HepG2 (cell line): Measurements from ENCODE around the gene JTB. TPM values are rescaled to one million over a fixed set of nuclear protein-coding genes. Genes with fewer than 3 reads are reported as not detected.

Experiments
- ZFP37 ChIP-seq: sonication (generic); formaldehyde crosslinking; IDR thresholded peaks from 2 replicates; pipeline ENCODE4 v1.4.0; 2020; ENCODE audit warnings: missing genetic modification reagents, borderline replicate concordance
- polyA plus RNA-seq, 8 experiments: library from polyadenylated mRNA; depleted of rRNA in 3 of 8; stranded (reverse) in 7 of 8; unstranded in 1 of 8; fragments of >200 nt; fragmentation: Illumina TruSeq in 4 of 8; extraction: Trizol in 4 of 8; gene quantifications; 2 replicates each; pipeline versions ENCODE4 v1.2.1 to v1.2.3, GENCODE V29; 2011 to 2016; ENCODE audit warnings: low read depth in 4 of 8, missing spikeins in 1 of 8, mixed read lengths in 1 of 8; ENCODE audit not compliant: insufficient read depth in 1 of 8
- total RNA-seq, 5 experiments: library from RNA; depleted of rRNA; stranded (reverse); fragments of >200 nt; fragmentation: Illumina TruSeq; extraction: Trizol; gene quantifications; 2 replicates each; pipeline ENCODE4 v1.2.3, GENCODE V29; 2016; ENCODE audit warnings: low read depth in 1 of 5
- TF ChIP-seq, protein P1 (sequence below), 2 experiments: fragments of 450-650 bp in 1 of 2; sonication (generic) in 1 of 2; formaldehyde crosslinking in 1 of 2; IDR thresholded peaks; 2 replicates each; pipeline versions ENCODE4 v1.6.1 to v1.8.0; 2016 to 2022; ENCODE audit warnings: antibody characterized with exemption in 1 of 2, mild to moderate bottlenecking in 1 of 2, missing genetic modification reagents in 1 of 2

Gene JTB
- total and polyA plus RNA-seq, 2 of the 13 experiments (the other 11 are each of a cell fraction or from before 2014, with no cell fraction given): 96.7 to 99.2 TPM

DNA sequence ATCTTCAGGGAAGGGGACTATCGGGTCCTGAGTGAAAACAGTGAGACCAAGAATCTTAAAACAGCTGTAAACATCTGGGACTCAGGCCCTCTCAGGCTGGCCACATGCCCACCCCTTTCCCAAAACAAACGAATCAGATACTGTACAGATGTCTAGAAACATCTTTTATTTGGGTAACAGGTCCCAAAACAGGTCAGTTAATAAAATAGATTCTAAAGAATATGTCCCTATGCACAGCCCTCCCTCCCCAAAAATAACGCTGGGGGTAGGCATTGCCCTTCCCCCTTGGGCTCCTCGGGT is 18.6 kb downstream of the JTB start (continued):
- TF ChIP-seq, protein P1, sequence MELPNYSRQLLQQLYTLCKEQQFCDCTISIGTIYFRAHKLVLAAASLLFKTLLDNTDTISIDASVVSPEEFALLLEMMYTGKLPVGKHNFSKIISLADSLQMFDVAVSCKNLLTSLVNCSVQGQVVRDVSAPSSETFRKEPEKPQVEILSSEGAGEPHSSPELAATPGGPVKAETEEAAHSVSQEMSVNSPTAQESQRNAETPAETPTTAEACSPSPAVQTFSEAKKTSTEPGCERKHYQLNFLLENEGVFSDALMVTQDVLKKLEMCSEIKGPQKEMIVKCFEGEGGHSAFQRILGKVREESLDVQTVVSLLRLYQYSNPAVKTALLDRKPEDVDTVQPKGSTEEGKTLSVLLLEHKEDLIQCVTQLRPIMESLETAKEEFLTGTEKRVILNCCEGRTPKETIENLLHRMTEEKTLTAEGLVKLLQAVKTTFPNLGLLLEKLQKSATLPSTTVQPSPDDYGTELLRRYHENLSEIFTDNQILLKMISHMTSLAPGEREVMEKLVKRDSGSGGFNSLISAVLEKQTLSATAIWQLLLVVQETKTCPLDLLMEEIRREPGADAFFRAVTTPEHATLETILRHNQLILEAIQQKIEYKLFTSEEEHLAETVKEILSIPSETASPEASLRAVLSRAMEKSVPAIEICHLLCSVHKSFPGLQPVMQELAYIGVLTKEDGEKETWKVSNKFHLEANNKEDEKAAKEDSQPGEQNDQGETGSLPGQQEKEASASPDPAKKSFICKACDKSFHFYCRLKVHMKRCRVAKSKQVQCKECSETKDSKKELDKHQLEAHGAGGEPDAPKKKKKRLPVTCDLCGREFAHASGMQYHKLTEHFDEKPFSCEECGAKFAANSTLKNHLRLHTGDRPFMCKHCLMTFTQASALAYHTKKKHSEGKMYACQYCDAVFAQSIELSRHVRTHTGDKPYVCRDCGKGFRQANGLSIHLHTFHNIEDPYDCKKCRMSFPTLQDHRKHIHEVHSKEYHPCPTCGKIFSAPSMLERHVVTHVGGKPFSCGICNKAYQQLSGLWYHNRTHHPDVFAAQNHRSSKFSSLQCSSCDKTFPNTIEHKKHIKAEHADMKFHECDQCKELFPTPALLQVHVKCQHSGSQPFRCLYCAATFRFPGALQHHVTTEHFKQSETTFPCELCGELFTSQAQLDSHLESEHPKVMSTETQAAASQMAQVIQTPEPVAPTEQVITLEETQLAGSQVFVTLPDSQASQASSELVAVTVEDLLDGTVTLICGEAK (IDR thresholded peaks at IDR 0.05): no peak
- TF ChIP-seq, protein P1 (CRISPR knock-in tag; IDR thresholded peaks at IDR 0.05): no peak
- no peak for TF ChIP-seq ZFP37 (CRISPR knock-in tag)
- TF ChIP-seq, all 625 proteins: peak for 0
